OCI-LY1 (cell line): Measurements from ENCODE around the gene TNRC6C.
"Not testable (repeated sequence)": the region's sequence is repeated elsewhere in the genome, so short reads cannot be mapped to it uniquely, and the experiment has no call there.

ENCODE experiments used
- H2AFZ ChIP-seq: fragments of 200-600 bp; sonication (generic), shearing (Covaris generic); 2 replicates; pipeline ENCODE4 v1.6.0; 2014; ENCODE audit warnings: antibody characterized with exemption, mild to moderate bottlenecking, low read length
- H3F3A ChIP-seq: fragments of 200-600 bp; sonication (generic), shearing (Covaris generic); 2 replicates; pipeline ENCODE4 v1.6.0; 2014; ENCODE audit warnings: mild to moderate bottlenecking, antibody characterized with exemption, low read length, moderate library complexity; ENCODE audit not compliant: insufficient read depth
- H3K27ac ChIP-seq: fragments of 200-600 bp; sonication (generic); 2 replicates; pipeline ENCODE4 v1.5.1; 2014; ENCODE audit warnings: low read length, mixed run types, mild to moderate bottlenecking, low read depth; ENCODE audit not compliant: poor library complexity, severe bottlenecking
- H3K27me3 ChIP-seq: fragments of 200-600 bp; sonication (generic); 2 replicates; pipeline ENCODE4 v1.6.0; 2014; ENCODE audit warnings: antibody characterized with exemption, mild to moderate bottlenecking, low read length, moderate library complexity; ENCODE audit not compliant: insufficient read depth
- H3K36me3 ChIP-seq: fragments of 200-600 bp; sonication (generic); 2 replicates; pipeline ENCODE4 v1.6.1; 2014; ENCODE audit warnings: mild to moderate bottlenecking, antibody characterized with exemption, low read length, moderate library complexity, mixed read lengths; ENCODE audit not compliant: insufficient read depth
- H3K4me1 ChIP-seq: fragments of 200-600 bp; sonication (generic); 2 replicates; pipeline ENCODE4 v1.5.1; 2014; ENCODE audit warnings: mild to moderate bottlenecking, low read length, moderate library complexity; ENCODE audit not compliant: insufficient read depth, severe bottlenecking
- H3K4me2 ChIP-seq: fragments of 200-600 bp; sonication (generic), shearing (Covaris generic); 2 replicates; pipeline ENCODE4 v1.6.1; 2014; ENCODE audit warnings: low read length
- H3K4me3 ChIP-seq: fragments of 200-600 bp; sonication (generic); 2 replicates; pipeline ENCODE4 v1.5.1; 2014; ENCODE audit warnings: low read length, low read depth, mild to moderate bottlenecking, mixed read lengths; ENCODE audit not compliant: poor library complexity, severe bottlenecking
- H3K79me2 ChIP-seq: fragments of 200-600 bp; shearing (Covaris generic); 2 replicates; pipeline ENCODE4 v1.6.1; 2016; ENCODE audit warnings: mixed run types, low read length, mixed read lengths; ENCODE audit not compliant: insufficient read depth
- H3K9ac ChIP-seq: fragments of 200-600 bp; sonication (generic), shearing (Covaris generic); 2 replicates; pipeline ENCODE4 v1.6.1; 2014; ENCODE audit warnings: mild to moderate bottlenecking, low read length, mixed read lengths
- H3K9me2 ChIP-seq: fragments of 200-600 bp; sonication (generic), shearing (Covaris generic); 2 replicates; pipeline ENCODE4 v1.6.1; 2014; ENCODE audit warnings: low read depth, mild to moderate bottlenecking, low read length, mixed read lengths
- H3K9me3 ChIP-seq: fragments of 200-600 bp; shearing (Covaris generic); 2 replicates; pipeline ENCODE4 v1.6.1; 2014; ENCODE audit warnings: low read length, mixed read lengths
- H4K20me1 ChIP-seq: fragments of 200-600 bp; sonication (generic), shearing (Covaris generic); 2 replicates; pipeline ENCODE4 v1.6.0; 2016; ENCODE audit warnings: mild to moderate bottlenecking, low read length; ENCODE audit not compliant: insufficient read depth
- EZH2 ChIP-seq: fragments of 200-600 bp; sonication (generic), shearing (Covaris generic); IDR thresholded peaks from 2 replicates; pipeline ENCODE4 v1.8.0; 2017; ENCODE audit warnings: borderline replicate concordance, mixed run types, mild to moderate bottlenecking, antibody characterized with exemption, low read length, moderate library complexity, mixed read lengths
- TF ChIP-seq, protein P1 (sequence below): fragments of 200-600 bp; sonication (generic), shearing (Covaris generic); IDR thresholded peaks from 2 replicates; pipeline ENCODE4 v1.5.1; 2017; ENCODE audit warnings: mild to moderate bottlenecking, antibody characterized with exemption, low read length, moderate library complexity, mixed read lengths

The TNRC6C gene

DNA sequence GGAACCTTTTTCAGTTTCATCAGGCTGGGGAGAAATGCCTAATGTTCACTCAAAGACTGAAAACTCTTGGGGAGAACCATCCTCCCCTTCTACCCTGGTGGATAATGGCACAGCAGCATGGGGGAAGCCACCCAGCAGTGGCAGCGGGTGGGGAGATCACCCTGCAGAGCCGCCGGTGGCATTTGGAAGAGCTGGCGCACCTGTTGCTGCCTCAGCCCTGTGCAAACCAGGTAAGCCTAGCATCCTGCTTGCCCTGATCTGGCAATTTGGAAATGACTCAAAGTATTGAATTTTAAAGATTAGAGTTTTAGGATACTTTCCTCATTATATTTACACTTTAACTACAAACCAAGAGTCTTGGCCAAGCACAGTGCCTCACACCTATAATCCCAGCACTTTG lies 106.2 kb downstream of the TNRC6C start:
- no peak overlapping the region for H3K4me3 ChIP-seq
- no peaks in the 10 kb centered on the region for H3K79me2 ChIP-seq
- no peak overlapping the region for H3K27ac ChIP-seq
- H3K36me3 ChIP-seq = no peaks in the 10 kb centered on the region; the same call in 1 of the 2 replicates
- no peak overlapping the region for H3K4me2 ChIP-seq
- no peak for TF ChIP-seq EZH2
- TF ChIP-seq, protein P1, sequence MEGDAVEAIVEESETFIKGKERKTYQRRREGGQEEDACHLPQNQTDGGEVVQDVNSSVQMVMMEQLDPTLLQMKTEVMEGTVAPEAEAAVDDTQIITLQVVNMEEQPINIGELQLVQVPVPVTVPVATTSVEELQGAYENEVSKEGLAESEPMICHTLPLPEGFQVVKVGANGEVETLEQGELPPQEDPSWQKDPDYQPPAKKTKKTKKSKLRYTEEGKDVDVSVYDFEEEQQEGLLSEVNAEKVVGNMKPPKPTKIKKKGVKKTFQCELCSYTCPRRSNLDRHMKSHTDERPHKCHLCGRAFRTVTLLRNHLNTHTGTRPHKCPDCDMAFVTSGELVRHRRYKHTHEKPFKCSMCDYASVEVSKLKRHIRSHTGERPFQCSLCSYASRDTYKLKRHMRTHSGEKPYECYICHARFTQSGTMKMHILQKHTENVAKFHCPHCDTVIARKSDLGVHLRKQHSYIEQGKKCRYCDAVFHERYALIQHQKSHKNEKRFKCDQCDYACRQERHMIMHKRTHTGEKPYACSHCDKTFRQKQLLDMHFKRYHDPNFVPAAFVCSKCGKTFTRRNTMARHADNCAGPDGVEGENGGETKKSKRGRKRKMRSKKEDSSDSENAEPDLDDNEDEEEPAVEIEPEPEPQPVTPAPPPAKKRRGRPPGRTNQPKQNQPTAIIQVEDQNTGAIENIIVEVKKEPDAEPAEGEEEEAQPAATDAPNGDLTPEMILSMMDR = no peak
- H3K4me1 ChIP-seq = no peaks in the 10 kb centered on the region
- H3K9ac ChIP-seq = no peak overlapping the region
- no peak overlapping the region for H2AFZ ChIP-seq
- no peaks in the 10 kb centered on the region for H4K20me1 ChIP-seq
- H3K9me2 ChIP-seq = no peaks in the 10 kb centered on the region
- no peaks in the 10 kb centered on the region for H3F3A ChIP-seq
- H3K27me3 ChIP-seq = no peaks in the 10 kb centered on the region
- no peaks in the 10 kb centered on the region for H3K9me3 ChIP-seq

DNA sequence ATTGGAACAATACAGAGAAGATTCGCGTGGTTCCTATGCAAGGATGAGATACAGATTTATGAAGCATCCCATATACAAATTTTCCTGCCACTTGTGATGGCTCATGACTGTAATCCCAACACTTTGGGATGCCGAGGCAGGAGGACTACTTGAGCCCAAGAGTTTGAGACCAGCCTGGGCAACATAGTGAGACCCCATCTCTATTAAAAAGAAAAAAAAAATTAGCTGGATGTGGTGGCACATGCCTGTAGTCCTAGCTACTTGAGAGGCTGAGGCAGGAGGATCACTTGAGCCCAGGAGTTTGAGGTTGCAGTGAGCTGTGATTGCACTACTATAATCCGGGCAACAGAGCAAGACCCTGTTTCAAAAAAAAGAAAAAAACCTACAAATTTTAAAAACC lies 108.5 kb downstream of the TNRC6C start:
- H3K27ac ChIP-seq, H3K9ac ChIP-seq: not testable (repeated sequence)

DNA sequence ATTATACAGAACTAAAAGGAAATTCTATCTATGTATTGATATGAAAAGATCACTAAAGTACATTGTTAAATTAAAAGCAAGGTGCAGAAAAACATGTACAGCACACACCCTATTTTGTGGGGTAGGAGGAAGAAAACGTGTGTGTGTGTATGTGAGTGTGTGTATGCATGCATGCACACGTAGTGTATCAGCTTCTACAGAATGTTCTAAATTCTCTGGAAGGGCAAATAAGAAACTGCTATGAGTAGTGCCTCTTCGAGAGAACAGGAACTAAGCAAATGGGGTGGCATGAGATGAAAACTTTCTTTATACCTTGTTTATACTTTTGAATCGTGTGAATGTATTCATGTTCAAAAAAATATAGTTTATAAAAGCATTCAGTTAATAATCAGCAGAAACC lies 111.2 kb downstream of the TNRC6C start:
- no peaks in the 10 kb centered on the region for H3K27me3 ChIP-seq
- H2AFZ ChIP-seq = no peak overlapping the region
- peaks cover 8% of the 10 kb centered on the region; the same call in 1 of the 2 replicates for H3K36me3 ChIP-seq
- no peak overlapping the region for H3K9ac ChIP-seq
- no peak overlapping the region for H3K4me2 ChIP-seq
- H4K20me1 ChIP-seq = no peaks in the 10 kb centered on the region
- no peak for TF ChIP-seq EZH2
- TF ChIP-seq, protein P1 = no peak
- H3F3A ChIP-seq = no peaks in the 10 kb centered on the region
- H3K9me2 ChIP-seq = no peaks in the 10 kb centered on the region
- no peaks in the 10 kb centered on the region for H3K9me3 ChIP-seq
- no peak overlapping the region for H3K4me3 ChIP-seq
- H3K4me1 ChIP-seq = no peaks in the 10 kb centered on the region
- no peak overlapping the region for H3K27ac ChIP-seq
- no peaks in the 10 kb centered on the region for H3K79me2 ChIP-seq

More for the DNA sequence above, 108.5 kb downstream of the TNRC6C start:
- H3K36me3 ChIP-seq, H3K79me2 ChIP-seq, H3K4me2 ChIP-seq, H3K27me3 ChIP-seq, H3F3A ChIP-seq, H3K4me1 ChIP-seq, H2AFZ ChIP-seq, H4K20me1 ChIP-seq, H3K4me3 ChIP-seq, H3K9me2 ChIP-seq, H3K9me3 ChIP-seq: not testable (repeated sequence)

DNA sequence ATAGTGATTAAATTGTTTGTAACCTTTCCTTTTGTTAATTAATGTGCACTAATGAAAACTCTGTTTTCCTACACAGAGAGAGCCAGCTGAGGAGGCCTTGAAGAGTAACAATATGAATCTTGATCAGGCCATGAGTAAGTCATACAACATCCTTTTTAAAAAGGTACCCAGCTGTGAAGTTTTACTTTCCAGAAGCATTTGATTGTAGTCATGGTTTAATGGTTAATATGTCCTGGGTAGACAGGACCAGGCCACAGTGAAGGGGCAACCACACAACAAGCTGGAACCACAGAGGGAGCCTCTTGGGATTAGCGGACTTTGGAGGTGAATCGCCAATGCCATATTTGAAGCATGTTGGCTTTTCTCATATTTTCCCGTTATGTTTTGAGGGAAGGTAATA lies 114.5 kb downstream of the TNRC6C start:
- Histone ChIP-seq H3K27me3 (no peaks in the 10 kb centered on the region), H3K9me2 (no peaks in the 10 kb centered on the region), H3K9ac (no peak overlapping the region), H3K27ac (no peak overlapping the region), H2AFZ (no peak overlapping the region), H4K20me1 (no peaks in the 10 kb centered on the region), H3K4me2 (no peak overlapping the region), H3K4me1 (no peaks in the 10 kb centered on the region), H3K9me3 (no peaks in the 10 kb centered on the region), H3K4me3 (no peak overlapping the region), H3F3A (no peaks in the 10 kb centered on the region), H3K79me2 (no peaks in the 10 kb centered on the region), H3K36me3 (peaks cover 8% of the 10 kb centered on the region; the same call in 1 of the 2 replicates)
- TF ChIP-seq EZH2 = no peak
- TF ChIP-seq, protein P1 = no peak
